Loucy (cell line): ENCODE data around the gene HLTF.

Experiments used
- H2AFZ ChIP-seq: fragments of 200-600 bp; sonication (generic); 2 replicates; pipeline ENCODE4 v1.6.0; 2016; ENCODE audit warnings: antibody characterized with exemption, mild to moderate bottlenecking, low read length, moderate library complexity
- H3F3A ChIP-seq: fragments of 200-600 bp; 2 replicates; pipeline ENCODE4 v1.6.0; 2016; ENCODE audit warnings: antibody characterized with exemption, low read depth, mild to moderate bottlenecking
- H3K27me3 ChIP-seq: fragments of 200-600 bp; sonication (generic); 2 replicates; pipeline ENCODE4 v1.6.1; 2014; ENCODE audit warnings: low read length, mild to moderate bottlenecking; ENCODE audit not compliant: insufficient read depth, poor library complexity, severe bottlenecking
- H3K36me3 ChIP-seq: fragments of 200-600 bp; sonication (generic); 2 replicates; pipeline ENCODE4 v1.6.1; 2016; ENCODE audit warnings: low read length; ENCODE audit not compliant: insufficient read depth
- H3K4me1 ChIP-seq: fragments of 200-600 bp; sonication (generic); 2 replicates; pipeline ENCODE4 v1.5.1; 2014; ENCODE audit warnings: low read length, mild to moderate bottlenecking; ENCODE audit not compliant: insufficient read depth, poor library complexity, severe bottlenecking
- H3K4me2 ChIP-seq: fragments of 200-600 bp; sonication (generic); 2 replicates; pipeline ENCODE4 v1.6.0; 2014; ENCODE audit warnings: antibody characterized with exemption, low read length, low read depth, mild to moderate bottlenecking; ENCODE audit not compliant: poor library complexity, severe bottlenecking
- H3K4me3 ChIP-seq: fragments of 200-600 bp; sonication (generic); 2 replicates; pipeline ENCODE4 v1.5.1; 2014; ENCODE audit warnings: low read length, mild to moderate bottlenecking, mixed read lengths; ENCODE audit not compliant: poor library complexity, severe bottlenecking
- H3K79me2 ChIP-seq: fragments of 200-600 bp; sonication (generic); 2 replicates; pipeline ENCODE4 v1.6.1; 2014; ENCODE audit warnings: low read length; ENCODE audit not compliant: insufficient read depth
- H3K9ac ChIP-seq: fragments of 200-600 bp; sonication (generic); 2 replicates; pipeline ENCODE4 v1.6.0; 2014; ENCODE audit warnings: mild to moderate bottlenecking, low read depth, low read length, moderate library complexity; ENCODE audit not compliant: poor library complexity, severe bottlenecking
- H3K9me2 ChIP-seq: fragments of 200-600 bp; sonication (generic); replicated peaks from 2 replicates; pipeline ENCODE4 v1.6.1; 2016; ENCODE audit warnings: low read depth, low read length, mixed read lengths
- H3K9me3 ChIP-seq: fragments of 200-600 bp; sonication (generic); 2 replicates; pipeline ENCODE4 v1.6.1; 2014; ENCODE audit warnings: mild to moderate bottlenecking, antibody characterized with exemption, low read length, low read depth; ENCODE audit not compliant: insufficient read depth
- H4K20me1 ChIP-seq: fragments of 200-600 bp; sonication (generic); 2 replicates; pipeline ENCODE4 v1.6.0; 2014; ENCODE audit warnings: antibody characterized with exemption, low read length, mild to moderate bottlenecking; ENCODE audit not compliant: insufficient read depth, poor library complexity, severe bottlenecking
- EZH2phosphoT487 ChIP-seq: fragments of 200-600 bp; IDR thresholded peaks from 2 replicates; pipeline ENCODE4 v1.6.1; 2018; ENCODE audit warnings: antibody characterized with exemption, mild to moderate bottlenecking, moderate library complexity, borderline replicate concordance
- TF ChIP-seq, protein P1 (sequence below): fragments of 200-600 bp; sonication (generic); conservative IDR thresholded peaks from 2 replicates; pipeline ENCODE4 v1.5.1; 2014; ENCODE audit warnings: mild to moderate bottlenecking, antibody characterized with exemption, low read length

The HLTF gene

GRCh38 chr3:149042789-149043386 lies 43.4 kb downstream of the HLTF start:
- no peaks in the 10 kb centered on the region for H3K27me3 ChIP-seq
- peaks cover 78% of the 10 kb centered on the region for H3K36me3 ChIP-seq
- no peak for TF ChIP-seq EZH2phosphoT487
- TF ChIP-seq, protein P1, sequence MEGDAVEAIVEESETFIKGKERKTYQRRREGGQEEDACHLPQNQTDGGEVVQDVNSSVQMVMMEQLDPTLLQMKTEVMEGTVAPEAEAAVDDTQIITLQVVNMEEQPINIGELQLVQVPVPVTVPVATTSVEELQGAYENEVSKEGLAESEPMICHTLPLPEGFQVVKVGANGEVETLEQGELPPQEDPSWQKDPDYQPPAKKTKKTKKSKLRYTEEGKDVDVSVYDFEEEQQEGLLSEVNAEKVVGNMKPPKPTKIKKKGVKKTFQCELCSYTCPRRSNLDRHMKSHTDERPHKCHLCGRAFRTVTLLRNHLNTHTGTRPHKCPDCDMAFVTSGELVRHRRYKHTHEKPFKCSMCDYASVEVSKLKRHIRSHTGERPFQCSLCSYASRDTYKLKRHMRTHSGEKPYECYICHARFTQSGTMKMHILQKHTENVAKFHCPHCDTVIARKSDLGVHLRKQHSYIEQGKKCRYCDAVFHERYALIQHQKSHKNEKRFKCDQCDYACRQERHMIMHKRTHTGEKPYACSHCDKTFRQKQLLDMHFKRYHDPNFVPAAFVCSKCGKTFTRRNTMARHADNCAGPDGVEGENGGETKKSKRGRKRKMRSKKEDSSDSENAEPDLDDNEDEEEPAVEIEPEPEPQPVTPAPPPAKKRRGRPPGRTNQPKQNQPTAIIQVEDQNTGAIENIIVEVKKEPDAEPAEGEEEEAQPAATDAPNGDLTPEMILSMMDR, result no peak
- H3K4me2 ChIP-seq, result no peak overlapping the region
- no peaks in the 10 kb centered on the region for H3K9me3 ChIP-seq
- no peak overlapping the region for H3K9ac ChIP-seq
- H2AFZ ChIP-seq, result no peak overlapping the region
- peaks cover 8% of the 10 kb centered on the region for H3K4me1 ChIP-seq
- no peaks in the 10 kb centered on the region for H3K9me2 ChIP-seq
- H3F3A ChIP-seq, result no peaks in the 10 kb centered on the region; the same call in 1 of the 2 replicates
- no peak overlapping the region for H3K4me3 ChIP-seq
- H4K20me1 ChIP-seq, result peaks cover 13% of the 10 kb centered on the region
- H3K79me2 ChIP-seq, result no peaks in the 10 kb centered on the region; the same call in none of the 2 replicates

- TF ChIP-seq, protein P1, result no peak
- TF ChIP-seq EZH2phosphoT487, result no peak
- peaks cover 3% of the 10 kb centered on the region for H4K20me1 ChIP-seq
- H3K4me2 ChIP-seq, result no peak overlapping the region
- H3K9me2 ChIP-seq, result no peaks in the 10 kb centered on the region
- H3K36me3 ChIP-seq, result peaks cover 80% of the 10 kb centered on the region
- H3F3A ChIP-seq, result no peaks in the 10 kb centered on the region; the same call in 1 of the 2 replicates
- peaks cover 7% of the 10 kb centered on the region for H3K4me1 ChIP-seq
- H3K27me3 ChIP-seq, result no peaks in the 10 kb centered on the region
- no peak overlapping the region for H2AFZ ChIP-seq
- H3K4me3 ChIP-seq, result no peak overlapping the region
- H3K9ac ChIP-seq, result no peak overlapping the region
- no peaks in the 10 kb centered on the region for H3K9me3 ChIP-seq
- H3K79me2 ChIP-seq, result no peaks in the 10 kb centered on the region; the same call in 1 of the 2 replicates
Observed at GRCh38 chr3:149038322-149038721, 48.0 kb downstream of the HLTF start.

- no peaks in the 10 kb centered on the region for H3K9me3 ChIP-seq
- peaks cover 80% of the 10 kb centered on the region for H3K36me3 ChIP-seq
- no peak overlapping the region for H2AFZ ChIP-seq
- H3K4me2 ChIP-seq, result no peak overlapping the region
- H4K20me1 ChIP-seq, result no peaks in the 10 kb centered on the region
- no peak overlapping the region for H3K4me3 ChIP-seq
- H3K79me2 ChIP-seq, result no peaks in the 10 kb centered on the region
- H3K9ac ChIP-seq, result no peak overlapping the region
- no peaks in the 10 kb centered on the region; the same call in 1 of the 2 replicates for H3F3A ChIP-seq
- H3K9me2 ChIP-seq, result no peaks in the 10 kb centered on the region
- no peak for TF ChIP-seq EZH2phosphoT487
- TF ChIP-seq, protein P1, result no peak
- no peaks in the 10 kb centered on the region for H3K27me3 ChIP-seq
- H3K4me1 ChIP-seq, result peaks cover under 1% of the 10 kb centered on the region
Observed at GRCh38 chr3:149037684-149038083, 48.6 kb downstream of the HLTF start.
